Amygdala (tissue), 56 donors: ENCODE measurements around the gene ITPR3.
A peak's percentile ranks its signal among the peaks of the same experiment; 100 is the strongest.

Experiments used
- DNase-seq, 56 donors: peaks; one replicate each; lab custom pipeline; 2025; lab: John Stamatoyannopoulos, UW

Gene ITPR3

DNA sequence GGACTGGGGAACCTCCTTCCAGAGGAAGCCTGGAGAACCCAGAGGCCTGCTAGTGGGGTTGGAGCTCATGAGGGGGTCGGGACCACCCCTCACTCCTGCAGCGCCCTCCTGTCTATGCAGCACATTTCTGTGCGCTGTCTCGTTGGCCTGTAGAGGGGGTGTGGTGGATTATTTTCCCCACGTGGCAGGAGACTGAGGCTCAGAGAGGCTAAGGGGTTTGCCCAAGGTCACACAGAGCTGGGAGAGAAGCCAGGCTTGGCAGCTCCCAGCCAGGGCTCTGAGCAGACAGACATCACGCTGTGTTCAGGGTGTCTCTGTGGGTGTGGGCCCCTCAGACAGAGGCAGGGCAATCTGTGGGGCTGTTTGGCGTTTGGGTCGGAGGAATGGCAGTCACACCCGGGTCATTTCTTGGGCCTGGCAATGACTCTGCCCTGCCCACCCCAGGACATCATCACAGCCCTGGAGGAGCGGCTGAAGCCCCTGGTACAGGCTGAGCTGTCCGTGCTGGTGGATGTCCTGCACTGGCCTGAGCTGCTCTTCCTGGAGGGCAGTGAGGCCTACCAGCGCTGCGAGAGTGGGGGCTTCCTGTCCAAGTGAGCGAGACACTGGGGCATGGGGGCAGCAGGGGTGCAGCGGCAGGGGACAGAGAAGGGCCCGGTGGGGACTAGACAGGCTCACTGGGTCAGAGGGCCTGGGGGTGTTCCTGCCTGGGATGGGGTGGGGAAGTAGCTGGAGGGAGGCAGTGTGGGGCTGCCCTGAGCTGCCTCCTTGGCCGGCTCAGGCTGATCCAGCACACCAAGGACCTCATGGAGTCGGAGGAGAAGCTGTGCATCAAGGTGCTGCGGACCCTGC is 62.7 kb downstream of the ITPR3 start:
- DNase-seq = no peak

DNA sequence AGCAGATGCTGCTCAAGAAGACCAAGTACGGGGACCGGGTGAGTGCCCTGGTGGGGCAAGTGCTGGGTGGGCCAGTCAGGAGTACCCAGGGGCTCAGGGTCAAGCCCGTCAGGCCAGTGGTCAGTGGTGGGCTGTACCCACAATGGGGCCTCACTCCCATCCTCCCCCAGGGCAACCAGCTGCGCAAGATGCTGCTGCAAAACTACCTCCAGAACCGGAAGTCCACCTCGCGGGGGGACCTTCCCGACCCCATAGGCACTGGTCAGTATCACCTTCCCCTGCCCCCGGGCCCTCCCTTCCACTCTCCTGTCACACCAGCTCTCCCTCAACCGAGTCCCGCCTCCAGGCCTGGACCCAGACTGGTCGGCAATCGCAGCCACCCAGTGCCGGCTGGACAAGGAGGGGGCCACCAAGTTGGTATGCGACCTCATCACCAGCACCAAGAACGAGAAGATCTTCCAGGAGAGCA is 63.3 kb downstream of the ITPR3 start:
- DNase-seq = no peak

DNA sequence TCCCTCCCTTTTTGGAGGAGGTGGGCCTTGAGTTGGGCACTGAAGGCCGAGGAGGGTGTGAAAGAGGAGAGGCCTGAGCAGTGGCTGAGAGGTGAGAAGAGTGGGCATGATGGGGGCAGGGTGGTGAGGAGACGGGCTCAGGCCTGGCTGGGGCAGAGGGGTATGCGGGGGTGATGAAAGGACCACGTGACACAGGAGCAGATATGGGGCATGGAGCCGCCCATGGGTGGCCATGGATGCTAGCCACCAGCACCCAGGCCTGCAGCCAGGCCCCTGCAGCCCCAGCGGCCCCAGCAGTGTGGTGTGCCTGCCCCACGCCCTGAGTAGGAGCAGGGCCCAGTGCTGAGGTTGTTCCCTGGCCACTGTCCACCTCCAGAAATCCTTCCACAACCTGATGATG is 63.9 kb downstream of the ITPR3 start:
- DNase-seq = no peak

DNA sequence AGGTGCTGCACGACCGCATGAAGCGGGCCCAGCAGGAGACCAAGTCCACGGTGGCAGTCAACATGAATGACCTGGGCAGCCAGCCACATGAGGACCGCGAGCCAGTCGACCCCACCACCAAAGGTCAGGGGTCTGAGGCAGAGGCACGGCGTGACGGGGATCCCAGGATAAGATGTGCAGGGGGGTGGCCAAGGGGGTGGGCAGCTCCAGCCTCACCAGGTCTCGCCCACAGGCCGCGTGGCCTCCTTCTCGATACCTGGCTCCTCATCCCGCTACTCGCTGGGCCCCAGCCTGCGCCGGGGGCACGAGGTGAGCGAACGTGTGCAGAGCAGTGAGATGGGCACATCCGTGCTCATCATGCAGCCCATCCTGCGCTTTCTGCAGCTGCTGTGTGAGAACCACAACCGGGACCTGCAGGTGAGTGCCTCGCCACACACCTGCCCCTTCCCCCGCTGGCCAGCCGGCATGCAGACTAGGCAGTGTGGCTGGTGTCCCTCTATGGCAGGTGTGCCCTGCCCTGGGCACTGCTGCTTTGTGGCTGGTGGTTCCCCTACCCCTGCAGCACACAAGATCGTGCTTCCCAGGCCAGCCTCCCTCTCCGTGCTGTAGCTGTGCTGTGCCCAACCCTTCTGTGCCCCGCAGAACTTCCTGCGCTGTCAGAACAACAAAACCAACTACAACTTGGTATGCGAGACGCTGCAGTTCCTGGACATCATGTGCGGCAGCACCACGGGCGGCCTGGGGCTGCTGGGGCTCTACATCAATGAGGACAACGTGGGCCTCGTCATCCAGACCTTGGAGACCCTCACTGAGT is 64.5 kb downstream of the ITPR3 start:
- DNase-seq = no peak

DNA sequence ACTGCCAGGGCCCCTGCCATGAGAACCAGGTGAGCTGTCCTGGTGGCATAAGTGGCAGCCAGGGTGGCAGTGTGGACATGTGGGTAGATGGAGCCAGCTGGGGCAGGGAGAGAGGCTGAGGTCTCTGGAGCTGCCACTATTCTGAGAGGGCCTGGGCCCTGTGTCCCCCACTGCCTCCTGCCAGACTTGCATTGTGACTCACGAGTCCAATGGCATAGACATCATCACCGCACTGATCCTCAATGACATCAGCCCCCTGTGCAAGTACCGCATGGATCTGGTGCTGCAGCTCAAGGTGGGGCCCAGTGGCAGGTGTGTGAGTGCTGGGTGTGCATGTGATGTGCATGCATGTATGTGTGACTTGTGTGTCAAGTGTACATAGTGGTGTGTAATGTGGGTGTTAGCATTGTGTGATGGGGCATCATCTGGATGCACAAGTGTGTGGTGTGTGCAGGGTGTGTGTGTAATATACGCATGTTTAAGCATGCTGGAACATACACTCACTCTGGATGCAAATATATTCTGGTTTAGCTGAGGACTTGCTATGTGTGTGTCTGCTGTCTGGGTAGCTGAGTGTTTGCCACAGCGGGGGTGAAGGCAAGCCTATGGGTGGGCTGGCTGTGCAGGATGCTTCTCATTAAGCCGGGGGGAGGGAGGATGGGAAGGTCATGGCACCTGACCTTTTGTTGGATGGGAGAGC is 65.3 kb downstream of the ITPR3 start:
- no peak for DNase-seq

- no peak for DNase-seq
Measured at GRCh38 chr6:33686981-33687975, 66.2 kb downstream of the ITPR3 start.

DNA sequence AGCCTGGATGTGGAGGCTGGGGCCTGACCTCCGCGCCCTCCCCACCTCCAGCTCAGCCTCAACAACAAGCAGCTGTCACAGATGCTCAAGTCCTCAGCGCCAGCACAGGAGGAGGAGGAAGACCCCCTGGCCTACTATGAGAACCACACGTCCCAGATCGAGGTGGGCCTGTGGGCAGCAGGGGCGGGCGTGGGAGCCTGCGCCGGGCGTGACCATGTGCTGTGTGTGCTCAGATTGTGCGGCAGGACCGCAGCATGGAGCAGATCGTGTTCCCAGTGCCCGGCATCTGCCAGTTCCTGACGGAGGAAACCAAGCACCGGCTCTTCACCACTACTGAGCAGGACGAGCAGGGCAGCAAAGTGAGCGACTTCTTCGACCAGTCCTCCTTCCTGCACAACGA is 66.9 kb downstream of the ITPR3 start:
- DNase-seq = no peak

DNA sequence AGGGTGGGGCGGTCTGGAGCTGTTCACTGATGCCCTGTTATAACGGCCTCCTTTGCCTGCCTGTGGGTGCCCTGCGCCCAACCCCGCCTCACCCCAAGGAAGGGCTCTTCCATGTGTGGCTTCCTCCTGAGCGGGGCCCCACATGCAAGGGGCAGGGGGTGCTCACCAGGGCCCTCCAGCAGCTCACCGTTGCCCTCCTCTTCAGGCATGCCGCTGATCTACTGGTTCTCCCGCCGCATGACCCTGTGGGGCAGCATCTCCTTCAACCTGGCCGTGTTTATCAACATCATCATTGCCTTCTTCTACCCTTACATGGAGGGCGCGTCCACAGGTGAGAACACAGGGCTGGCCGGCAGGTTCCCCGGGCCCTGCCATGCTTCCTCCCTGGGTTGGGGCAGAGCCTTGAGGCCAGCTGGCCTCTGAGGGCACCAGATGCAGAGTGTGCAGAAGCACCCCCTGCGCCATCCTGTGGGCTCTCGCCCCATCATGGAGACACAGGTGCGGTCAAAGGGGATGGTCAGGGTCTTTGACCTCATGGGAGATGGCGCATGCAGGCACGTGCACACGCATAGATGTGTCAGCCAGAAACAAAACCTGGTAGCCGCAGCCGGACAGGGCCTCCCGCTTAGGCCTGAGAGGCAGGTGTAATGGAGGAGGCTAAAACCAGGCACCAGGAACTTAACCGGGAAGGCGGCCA is 67.5 kb downstream of the ITPR3 start:
- no peak for DNase-seq

GRCh38 chr6:33689148-33689494 is 68.0 kb downstream of the ITPR3 start:
- peak in 2 of 56 donors; percentile 11 to 18 for DNase-seq

GRCh38 chr6:33689879-33690278 is 68.8 kb downstream of the ITPR3 start:
- no peak for DNase-seq

DNA sequence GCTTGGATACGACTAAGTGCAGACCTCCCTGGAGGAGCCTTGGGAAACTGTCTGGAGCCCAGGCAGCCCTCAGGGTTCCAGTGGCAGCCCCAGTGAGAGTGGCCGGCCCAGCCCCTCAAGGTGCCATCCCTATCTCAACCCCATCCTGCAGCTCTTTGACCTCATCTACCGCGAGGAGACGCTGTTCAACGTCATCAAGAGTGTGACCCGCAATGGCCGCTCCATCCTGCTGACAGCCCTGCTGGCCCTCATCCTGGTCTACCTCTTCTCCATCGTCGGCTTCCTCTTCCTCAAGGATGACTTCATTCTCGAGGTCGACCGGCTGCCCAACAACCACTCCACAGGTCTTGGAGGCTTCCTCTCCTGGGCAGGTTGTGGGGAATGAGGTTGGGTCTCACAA is 69.6 kb downstream of the ITPR3 start:
- DNase-seq = no peak

- no peak for DNase-seq
Measured at GRCh38 chr6:33691456-33692077, 70.4 kb downstream of the ITPR3 start.

DNA sequence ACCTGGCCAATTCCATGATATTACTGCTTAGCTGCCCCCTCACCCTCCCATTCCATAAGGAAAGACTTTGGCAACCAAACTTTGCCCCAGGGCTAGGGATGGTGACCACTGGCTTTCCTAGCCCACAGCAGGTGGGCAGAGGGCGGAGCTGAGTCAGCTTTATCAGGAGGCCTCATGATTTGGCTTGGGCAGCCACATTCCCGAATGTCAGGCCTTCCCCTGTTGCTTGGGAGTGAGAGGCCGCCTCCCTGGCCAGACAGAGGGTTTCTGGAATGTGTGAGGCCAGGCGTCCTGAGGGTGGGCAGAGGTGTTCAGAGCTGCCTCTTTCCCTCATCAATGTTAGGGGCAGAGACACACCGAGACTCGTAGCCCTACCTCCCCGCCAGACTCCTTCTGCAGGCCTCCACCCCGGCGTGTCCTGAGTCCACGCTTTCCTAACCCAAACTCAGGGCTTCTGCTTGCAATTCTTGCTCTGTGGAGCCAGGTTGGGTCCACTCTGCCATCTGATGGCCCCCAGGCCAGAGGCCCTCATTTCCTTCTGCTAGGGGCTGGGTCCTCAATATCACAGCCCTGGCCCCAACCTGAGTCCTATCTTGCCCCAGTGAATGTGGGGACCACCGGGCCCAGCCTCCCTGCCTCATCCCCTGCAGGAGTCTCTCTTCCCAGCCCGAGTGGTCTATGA is 71.1 kb downstream of the ITPR3 start:
- DNase-seq = no peak

DNA sequence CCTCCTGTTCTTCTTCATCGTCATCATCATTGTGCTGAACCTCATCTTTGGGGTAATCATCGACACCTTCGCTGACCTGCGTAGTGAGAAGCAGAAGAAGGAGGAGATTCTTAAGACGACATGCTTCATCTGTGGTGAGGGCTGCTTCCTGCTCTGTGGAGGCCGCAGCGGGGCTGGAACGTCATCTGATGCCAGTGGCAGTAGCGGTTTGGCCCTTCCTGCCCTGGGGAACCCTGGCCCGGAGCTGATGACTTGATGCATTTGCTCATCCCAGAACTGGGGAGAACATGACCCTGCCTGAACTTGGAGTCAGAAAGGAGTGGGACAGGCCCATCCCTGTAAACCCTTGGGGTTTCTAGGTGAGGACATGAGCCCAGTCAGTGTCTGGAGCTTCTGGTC is 71.6 kb downstream of the ITPR3 start:
- no peak for DNase-seq

DNA sequence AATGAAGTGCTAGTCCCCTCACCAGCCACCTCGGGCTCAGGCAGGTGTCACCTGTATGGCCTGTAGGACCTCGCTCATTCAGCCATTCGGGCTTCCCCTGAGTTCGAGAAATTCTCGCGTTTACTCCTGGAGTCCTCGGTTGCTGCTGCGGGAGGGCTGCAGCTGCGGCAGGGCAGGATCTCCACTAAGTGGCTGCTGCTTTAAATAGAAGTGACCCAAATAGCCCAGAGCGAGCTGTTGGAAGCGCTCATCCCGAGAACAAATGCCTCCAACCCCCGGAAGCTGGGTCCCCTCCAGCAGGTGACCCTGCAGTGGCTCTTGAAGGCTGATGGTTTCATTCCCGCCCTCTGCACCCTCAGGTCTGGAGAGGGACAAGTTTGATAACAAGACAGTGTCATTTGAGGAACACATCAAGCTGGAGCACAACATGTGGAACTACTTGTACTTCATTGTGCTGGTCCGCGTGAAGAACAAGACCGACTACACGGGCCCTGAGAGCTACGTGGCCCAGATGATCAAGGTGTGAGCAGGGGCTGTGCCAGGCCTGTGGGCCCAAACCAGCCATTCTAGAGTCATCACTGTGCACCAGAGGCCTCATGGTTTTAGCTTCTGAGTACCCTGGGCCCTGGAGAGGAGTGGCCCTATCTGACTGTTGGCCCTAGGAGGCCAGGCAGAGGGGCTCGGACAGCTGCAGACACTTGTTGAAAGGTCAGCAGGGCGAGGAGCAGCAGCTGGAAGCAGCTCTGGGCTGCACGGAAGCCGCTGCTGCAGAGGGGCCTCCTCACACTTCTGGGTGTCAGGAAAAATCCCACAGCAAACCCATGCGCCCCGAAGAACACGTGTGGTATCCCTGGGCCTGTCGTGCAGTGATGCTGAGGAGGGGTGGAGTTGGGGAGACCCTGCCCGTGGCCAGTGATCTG is 72.3 kb downstream of the ITPR3 start:
- peak in 1 of 56 donors; percentile 9 for DNase-seq

GRCh38 chr6:33694401-33694931 is 73.3 kb downstream of the ITPR3 start:
- DNase-seq = peak in 4 of 56 donors; percentile 12 to 37 (median 20)

- no peak for DNase-seq
Measured at GRCh38 chr6:33694977-33695376, 73.9 kb downstream of the ITPR3 start.
